SU-DHL-6 (cell line): ENCODE results near the gene UNC13C.

Experiments
- CTCF ChIP-seq: fragments of 200-600 bp; sonication (generic); IDR thresholded peaks from one replicate; pipeline ENCODE4 v1.5.1; 2017; ENCODE audit warnings: antibody characterized with exemption, mild to moderate bottlenecking, low read length, moderate library complexity; ENCODE audit not compliant: insufficient read depth, poor library complexity, severe bottlenecking
- EZH2phosphoT487 ChIP-seq: fragments of 200-600 bp; sonication (generic), shearing (Covaris generic); conservative IDR thresholded peaks from 2 replicates; pipeline ENCODE4 v1.6.1; 2018; ENCODE audit warnings: mild to moderate bottlenecking, antibody characterized with exemption, low read length, moderate library complexity, mixed read lengths

- TF ChIP-seq CTCF (no peak), EZH2phosphoT487 (no peak)
Observed at GRCh38 chr15:54566654-54567053, 588.4 kb downstream of the UNC13C start.
